T-cell (primary cell): ENCODE measurements around the gene PROSER2. TPM values are rescaled to one million over a fixed set of nuclear protein-coding genes. Genes with fewer than 3 reads are reported as not detected.

Source experiments
- ATAC-seq, 4 experiments: fragments of 200-7000 bp in 3 of 4; fragments of 150-1000 bp in 1 of 4; cut with Tn5 transposase; replicated peaks in 1 of 4; 1 replicate in 3 of 4; 2 replicates in 1 of 4; pipeline ENCODE4 v1.10.0; 2021; ENCODE audit warnings: moderate library complexity in 3 of 4, mild to moderate bottlenecking in 2 of 4, moderate number of reproducible peaks in 1 of 4
- CTCF ChIA-PET, 2 donors: fragments of 300-600 bp; sonication (Branson Sonifier 250); formaldehyde crosslinking; loops; one replicate each; lab custom pipeline; 2022; ENCODE audit warnings: antibody characterized with exemption in 2 of 2; lab: Charles Lee
- POLR2A ChIA-PET, 2 donors: fragments of 300-600 bp; sonication (Branson Sonifier 250); formaldehyde crosslinking; loops; one replicate each; lab custom pipeline; 2022; ENCODE audit warnings: antibody characterized with exemption in 2 of 2; lab: Charles Lee
- DNase-seq, 35 experiments: peaks; one replicate each; pipeline versions ENCODE4 v3.0.0 to v3.0.0-alpha.2; 2013 to 2023
- H3K27ac ChIP-seq: one replicate; pipeline ENCODE4 v1.5.1; 2013; ENCODE audit warnings: low read length
- H3K27me3 ChIP-seq, 2 experiments: replicated peaks in 1 of 2; 1 replicate in 1 of 2; 2 replicates in 1 of 2; pipeline versions ENCODE4 v1.6.1 to v1.7.0; 2013; ENCODE audit warnings: low read length in 1 of 2, mixed read lengths in 1 of 2; ENCODE audit not compliant: control insufficient read depth in 2 of 2, insufficient read depth in 2 of 2; ENCODE audit errors: extremely low read depth in 1 of 2
- H3K36me3 ChIP-seq, 2 donors: 1 replicate in 1 of 2; 2 replicates in 1 of 2; pipeline versions ENCODE4 v1.6.1 to v1.7.0; 2013; ENCODE audit warnings: low read length in 1 of 2; ENCODE audit not compliant: control insufficient read depth in 2 of 2, insufficient read depth in 1 of 2; ENCODE audit errors: extremely low read depth in 1 of 2
- H3K4me1 ChIP-seq, 2 experiments: 1 replicate in 1 of 2; 2 replicates in 1 of 2; pipeline versions ENCODE4 v1.6.1 to v1.7.0; 2013; ENCODE audit warnings: low read length in 2 of 2, mixed read lengths in 1 of 2; ENCODE audit not compliant: insufficient read depth in 2 of 2, control insufficient read depth in 1 of 2; ENCODE audit errors: extremely low read depth in 1 of 2
- H3K4me3 ChIP-seq, 2 donors: 1 replicate in 1 of 2; 2 replicates in 1 of 2; pipeline versions ENCODE4 v1.5.1 to v1.7.0; 2013; ENCODE audit warnings: mild to moderate bottlenecking in 2 of 2, low read length in 1 of 2, moderate library complexity in 1 of 2; ENCODE audit not compliant: control insufficient read depth in 1 of 2; ENCODE audit errors: extremely low read depth in 1 of 2
- H3K9me3 ChIP-seq: 2 replicates; pipeline ENCODE4 v1.7.0; 2013
- H3K27ac Mint-ChIP-seq, 2 donors: one replicate each; pipeline ENCODE4 v1.8.0; 2020 to 2021; ENCODE audit warnings: mild to moderate bottlenecking in 2 of 2, mixed read lengths in 2 of 2
- H3K27me3 Mint-ChIP-seq, 2 donors: one replicate each; pipeline ENCODE4 v1.8.0; 2021 to 2022; ENCODE audit warnings: mixed read lengths in 2 of 2
- H3K36me3 Mint-ChIP-seq: one replicate; pipeline ENCODE4 v1.8.0; 2021; ENCODE audit warnings: mixed read lengths
- H3K4me1 Mint-ChIP-seq, 3 donors: one replicate each; pipeline ENCODE4 v1.8.0; 2020 to 2022; ENCODE audit warnings: mixed read lengths in 3 of 3, mild to moderate bottlenecking in 1 of 3
- H3K4me3 Mint-ChIP-seq, 3 donors: one replicate each; pipeline ENCODE4 v1.8.0; 2020 to 2022; ENCODE audit warnings: mild to moderate bottlenecking in 3 of 3, mixed read lengths in 3 of 3, moderate library complexity in 3 of 3
- H3K9me3 Mint-ChIP-seq, 3 donors: one replicate each; pipeline ENCODE4 v1.8.0; 2020 to 2022; ENCODE audit warnings: mixed read lengths in 3 of 3
- WGBS: methylation state at CpG from one replicate; pipeline ENCODE4 v1.1.5; 2013; ENCODE audit warnings: missing lambda C conversion rate; ENCODE audit not compliant: insufficient coverage; 5-methylcytosine and 5-hydroxymethylcytosine counted together
- total RNA-seq, 35 experiments: library from RNA in 6 of 35; stranded (reverse) in 6 of 35; fragments of 120-200 nt in 1 of 35; gene quantifications; one replicate each; pipeline versions ENCODE4 v1.2.1 to v1.2.4 and lab custom pipeline; 2013 to 2026

The PROSER2 gene
- total RNA-seq, 5 donors from 2014 or later (not counting 1 experiment from before 2014, with no cell fraction given), result 1.7 to 4.8 (median 4.0) TPM

DNA sequence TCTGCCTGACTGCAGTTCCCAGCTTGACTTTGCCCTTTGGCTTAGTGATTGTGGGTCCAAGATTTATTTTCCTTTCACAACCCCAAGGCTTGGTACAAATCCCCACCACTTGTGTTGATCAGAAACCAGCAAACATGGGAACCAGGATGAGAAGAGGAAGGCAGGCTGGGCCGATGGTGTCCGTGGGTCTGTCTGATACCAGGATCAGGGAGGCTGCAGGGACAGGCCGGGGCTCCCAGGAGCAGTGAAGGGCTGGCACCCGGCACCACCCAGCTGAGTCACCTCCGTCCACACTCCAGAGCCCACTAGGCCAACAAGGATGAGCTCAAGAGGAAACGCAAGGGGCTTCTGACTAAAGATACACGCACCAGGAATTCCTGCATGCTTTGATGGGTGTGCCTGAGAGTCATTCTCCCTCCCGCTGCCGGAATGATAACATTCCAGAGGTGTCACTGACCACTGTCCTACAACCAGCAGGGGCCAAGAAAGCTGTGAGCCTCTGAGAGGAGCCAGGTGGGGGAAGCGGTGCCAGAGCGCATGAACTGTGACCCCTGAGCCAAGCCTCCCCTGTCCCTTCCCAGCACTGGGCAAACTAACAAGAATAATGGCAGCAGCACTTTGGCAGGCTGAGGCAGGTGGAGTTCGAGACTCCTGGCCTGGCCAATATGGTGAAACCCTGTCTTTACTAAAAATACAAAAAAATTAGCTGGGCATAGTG lies 29.2 kb upstream of the PROSER2 start:
- ChIA-PET POLR2A (no interaction called here), CTCF (interaction anchor here in 1 of 2 donors (0.5 kb wide), 1 partner anchor 920 kb away, joined by 4 read pairs; no protein-coding TSS in a partner anchor)
- Histone ChIP-seq H3K9me3 (no peaks in the 10 kb centered on the region), H3K4me1 (no peaks in the 10 kb centered on the region), H3K27me3 (peaks cover 0 to 15% of the 10 kb centered on the region in 2 experiments), H3K27ac (no peak overlapping the region), H3K36me3 (no peaks in the 10 kb centered on the region), H3K4me3 (no peak overlapping the region)
- DNase-seq (no peak), ATAC-seq (no peak)
- Mint-ChIP-seq H3K4me3 (no peak overlapping the region), H3K36me3 (no peaks in the 10 kb centered on the region), H3K27me3 (peaks cover 2 to 8% of the 10 kb centered on the region in 2 donors), H3K4me1 (no peaks in the 10 kb centered on the region), H3K9me3 (no peaks in the 10 kb centered on the region), H3K27ac (no peak overlapping the region)
- WGBS, result 93% methylated on average over 7 of the region's 12 CpGs

- WGBS, result 83% methylated on average over 3 of the region's 5 CpGs
- DNase-seq, result no peak
- H3K27ac Mint-ChIP-seq, result no peak overlapping the region
These were observed 28.6 kb upstream of the PROSER2 start for GRCh38 chr10:11794566-11794965.

DNA sequence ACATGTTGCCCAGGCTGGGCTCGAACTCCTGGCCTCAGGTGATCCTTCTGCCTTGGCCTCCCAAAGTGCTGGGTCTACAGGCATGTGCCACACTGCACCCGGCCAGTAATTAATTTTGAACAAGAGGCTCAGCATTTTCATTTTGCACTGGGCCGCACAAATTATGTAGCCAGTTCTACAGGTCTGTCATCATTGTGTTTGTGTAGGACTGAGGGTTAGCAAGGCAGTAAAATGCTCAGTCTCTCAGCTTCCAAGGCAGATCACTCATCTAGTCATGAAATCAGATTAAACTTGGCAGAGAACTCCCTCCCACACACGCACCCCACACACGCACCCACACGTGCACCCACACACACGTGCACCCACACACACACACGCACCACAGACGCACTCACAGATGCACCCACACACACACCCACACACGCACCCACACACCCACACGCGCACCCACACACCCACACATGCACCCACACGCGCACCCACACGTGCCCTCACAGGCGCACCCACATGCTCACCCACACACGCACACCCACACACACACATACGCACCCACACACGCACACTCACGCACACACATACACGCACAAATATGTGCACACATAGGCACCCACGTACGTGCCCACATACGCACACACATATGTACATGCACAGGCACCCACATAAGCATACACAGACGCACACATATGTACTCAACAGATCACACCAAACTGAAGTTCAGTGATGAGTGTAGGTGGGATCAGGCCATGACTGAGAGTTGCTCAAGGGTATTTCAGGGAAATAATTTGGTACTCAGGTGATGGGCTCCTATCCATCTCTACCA lies 27.8 kb upstream of the PROSER2 start:
- H3K4me3 ChIP-seq, result no peak overlapping the region
- CTCF ChIA-PET, result interaction anchor here in 1 of 2 donors (0.6 kb wide), 1 partner anchor 183 kb away, joined by 8 read pairs; no protein-coding TSS in a partner anchor
- H3K4me1 ChIP-seq, result no peaks in the 10 kb centered on the region
- no peaks in the 10 kb centered on the region for H3K36me3 ChIP-seq
- Mint-ChIP-seq H3K4me3 (no peak overlapping the region), H3K36me3 (no peaks in the 10 kb centered on the region), H3K27ac (no peak overlapping the region), H3K4me1 (no peaks in the 10 kb centered on the region), H3K9me3 (no peaks in the 10 kb centered on the region), H3K27me3 (peaks cover 0 to 2% of the 10 kb centered on the region in 2 donors)
- H3K27ac ChIP-seq, result no peak overlapping the region
- H3K9me3 ChIP-seq, result no peaks in the 10 kb centered on the region
- 83% methylated on average over 17 of the region's 25 CpGs for WGBS
- ATAC-seq, result no peak
- H3K27me3 ChIP-seq, result peaks cover 0 to 9% of the 10 kb centered on the region in 2 experiments
- POLR2A ChIA-PET, result no interaction called here
- no peak for DNase-seq

More at GRCh38 chr10:11794566-11794965, 28.6 kb upstream of the PROSER2 start:
- Histone ChIP-seq H3K27me3 (peaks cover 0 to 15% of the 10 kb centered on the region in 2 experiments), H3K27ac (no peak overlapping the region), H3K36me3 (no peaks in the 10 kb centered on the region), H3K4me3 (no peak overlapping the region), H3K4me1 (no peaks in the 10 kb centered on the region), H3K9me3 (no peaks in the 10 kb centered on the region)
- Mint-ChIP-seq H3K36me3 (no peaks in the 10 kb centered on the region), H3K4me3 (no peak overlapping the region), H3K9me3 (no peaks in the 10 kb centered on the region), H3K4me1 (no peaks in the 10 kb centered on the region), H3K27me3 (peaks cover 2 to 4% of the 10 kb centered on the region in 2 donors)
- no peak for ATAC-seq
- CTCF ChIA-PET, result no interaction called here
- POLR2A ChIA-PET, result no interaction called here

DNA sequence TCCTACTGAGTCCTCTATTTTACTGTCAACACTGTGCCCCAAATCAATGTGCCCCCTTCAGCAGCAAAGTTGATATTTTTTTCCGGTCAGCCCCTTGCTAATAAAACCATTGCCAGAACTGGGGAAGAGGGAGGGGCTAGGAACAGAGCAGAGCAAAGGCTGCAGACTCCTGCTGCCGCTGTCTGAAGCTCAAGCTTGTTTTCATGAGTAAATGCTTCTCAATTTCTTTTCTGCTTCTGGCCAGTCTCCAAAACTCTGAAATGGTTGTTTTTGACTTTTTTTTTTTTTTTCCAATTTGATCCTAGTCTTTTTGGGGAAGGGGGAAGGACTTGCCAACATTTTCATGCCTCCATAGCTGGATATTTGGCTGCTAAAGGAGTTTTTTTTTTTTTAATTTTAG lies 26.7 kb upstream of the PROSER2 start:
- ChIA-PET POLR2A (interaction anchor here (0.6 to 0.7 kb wide), 3 partner anchors 97 to 907 kb away, joined by 3 to 8 read pairs (median 6); no protein-coding TSS in a partner anchor), CTCF (no interaction called here)
- DNase-seq (no peak), ATAC-seq (no peak)
- no peaks in the 10 kb centered on the region for H3K36me3 ChIP-seq
- H3K4me1 Mint-ChIP-seq, result no peaks in the 10 kb centered on the region
- H3K27ac ChIP-seq, result no peak overlapping the region
- H3K4me3 ChIP-seq, result no peak overlapping the region
- 77% methylated on average over 2 of the region's 2 CpGs for WGBS
- H3K27me3 Mint-ChIP-seq, result peaks cover 0 to 2% of the 10 kb centered on the region in 2 donors
- no peak overlapping the region for H3K4me3 Mint-ChIP-seq
- no peaks in the 10 kb centered on the region for H3K4me1 ChIP-seq
- H3K27ac Mint-ChIP-seq, result no peak overlapping the region
- no peaks in the 10 kb centered on the region for H3K9me3 Mint-ChIP-seq
- H3K36me3 Mint-ChIP-seq, result no peaks in the 10 kb centered on the region
- H3K27me3 ChIP-seq, result peaks cover 0 to 6% of the 10 kb centered on the region in 2 experiments
- no peaks in the 10 kb centered on the region for H3K9me3 ChIP-seq

GRCh38 chr10:11797281-11797680 lies 25.9 kb upstream of the PROSER2 start:
- Mint-ChIP-seq H3K27ac (no peak overlapping the region), H3K4me1 (no peaks in the 10 kb centered on the region), H3K9me3 (no peaks in the 10 kb centered on the region), H3K4me3 (no peak overlapping the region), H3K27me3 (peaks cover 0 to 2% of the 10 kb centered on the region in 2 donors), H3K36me3 (no peaks in the 10 kb centered on the region)
- ChIA-PET CTCF (no interaction called here), POLR2A (interaction anchor here (0.6 to 0.7 kb wide), 2 partner anchors 201 to 906 kb away, joined by 3 to 8 read pairs; no protein-coding TSS in a partner anchor)
- Histone ChIP-seq H3K27me3 (peaks cover 0 to 7% of the 10 kb centered on the region in 2 experiments), H3K36me3 (no peaks in the 10 kb centered on the region), H3K4me1 (no peaks in the 10 kb centered on the region), H3K4me3 (no peak overlapping the region), H3K27ac (no peak overlapping the region), H3K9me3 (no peaks in the 10 kb centered on the region)
- WGBS, result 94% methylated on average over 8 of the region's 10 CpGs
- DNase-seq, result no peak
- ATAC-seq, result no peak

- peaks cover 0 to 2% of the 10 kb centered on the region in 2 donors for H3K27me3 Mint-ChIP-seq
- Histone ChIP-seq H3K27ac (no peak overlapping the region), H3K4me1 (no peaks in the 10 kb centered on the region), H3K36me3 (no peaks in the 10 kb centered on the region), H3K4me3 (no peak overlapping the region), H3K27me3 (peaks cover 0 to 9% of the 10 kb centered on the region in 2 experiments), H3K9me3 (no peaks in the 10 kb centered on the region)
- no peak overlapping the region for H3K4me3 Mint-ChIP-seq
- CTCF ChIA-PET, result interaction anchor here in 1 of 2 donors (0.6 kb wide), 1 partner anchor 185 kb away, joined by 3 read pairs; no protein-coding TSS in a partner anchor
- no peak overlapping the region for H3K27ac Mint-ChIP-seq
- POLR2A ChIA-PET, result no interaction called here
- H3K36me3 Mint-ChIP-seq, result no peaks in the 10 kb centered on the region
- 91% methylated on average over 4 of the region's 12 CpGs for WGBS
- DNase-seq (no peak), ATAC-seq (no peak)
- H3K4me1 Mint-ChIP-seq, result no peaks in the 10 kb centered on the region
- no peaks in the 10 kb centered on the region for H3K9me3 Mint-ChIP-seq
These were observed 25.1 kb upstream of the PROSER2 start for GRCh38 chr10:11797847-11798633.
